HG02610 (cell line): Measurements from ENCODE around the gene MRNIP.
"Not testable (repeated sequence)": the region's sequence is repeated elsewhere in the genome, so short reads cannot be mapped to it uniquely, and the experiment has no call there.

Experiments used
- ATAC-seq: cut with Tn5 transposase; IDR thresholded peaks from one replicate; pipeline ENCODE4 v1.9.1; 2021; ENCODE audit warnings: mild to moderate bottlenecking, moderate library complexity; ENCODE audit not compliant: unreplicated experiment

MRNIP gene

DNA sequence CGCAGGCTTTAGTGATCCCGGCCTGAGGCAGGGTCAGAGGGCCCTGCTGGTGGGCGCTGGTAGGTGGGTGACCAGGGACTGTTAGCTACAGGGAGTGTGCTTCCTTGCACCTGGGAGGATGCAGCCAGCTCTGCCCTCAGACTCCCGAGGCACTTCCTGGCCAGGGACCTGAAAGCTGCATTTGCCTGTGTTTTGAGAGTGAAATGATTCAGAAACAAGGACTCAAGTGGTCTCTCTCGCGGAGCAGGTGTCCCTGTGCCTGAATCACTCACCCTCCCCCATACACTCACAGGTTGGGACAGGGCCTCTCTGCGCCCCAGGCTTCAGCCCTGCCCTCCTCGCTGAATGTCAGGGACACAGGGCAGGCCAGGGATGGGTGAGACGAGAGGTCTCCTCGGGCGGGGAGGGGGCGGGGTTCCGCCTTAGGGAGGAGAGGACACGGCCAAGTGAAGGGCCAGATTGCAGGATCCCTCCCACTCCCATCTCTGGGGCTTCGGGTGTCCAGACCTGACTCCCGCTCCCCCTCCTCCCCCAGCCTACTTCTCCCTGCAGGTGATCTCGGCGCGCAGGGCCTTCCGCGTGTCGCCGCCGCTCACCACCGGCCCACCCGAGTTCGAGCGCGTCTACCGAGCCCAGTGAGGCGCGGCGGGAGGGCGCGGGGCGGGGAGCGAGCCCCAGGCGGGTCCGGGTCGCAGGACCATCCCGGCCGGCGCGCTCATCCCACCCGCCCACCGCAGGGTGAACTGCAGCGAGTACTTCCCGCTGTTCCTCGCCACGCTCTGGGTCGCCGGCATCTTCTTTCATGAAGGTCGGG, 63.4 kb downstream of the MRNIP start:
- ATAC-seq: no peak

DNA sequence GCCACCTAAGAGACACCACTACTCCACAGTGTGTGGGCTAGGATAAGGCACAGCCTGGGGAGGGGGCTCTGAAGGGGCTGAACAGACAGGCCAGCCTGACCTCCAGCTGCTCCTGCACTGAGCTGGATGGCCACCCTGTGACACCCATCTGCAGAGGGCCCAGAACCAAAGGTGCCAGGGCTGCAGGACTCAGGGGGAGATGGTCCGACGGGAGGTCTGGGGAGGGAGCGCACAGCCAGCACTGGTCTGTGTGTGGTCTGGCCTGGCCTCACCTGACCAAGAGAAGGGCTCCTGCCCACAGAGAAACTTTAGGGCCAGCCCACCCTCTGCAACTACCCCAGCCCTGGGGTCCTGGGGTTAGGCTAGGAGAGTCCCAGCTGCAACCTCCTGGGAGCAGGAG, 64.0 kb downstream of the MRNIP start:
- no peak for ATAC-seq

DNA sequence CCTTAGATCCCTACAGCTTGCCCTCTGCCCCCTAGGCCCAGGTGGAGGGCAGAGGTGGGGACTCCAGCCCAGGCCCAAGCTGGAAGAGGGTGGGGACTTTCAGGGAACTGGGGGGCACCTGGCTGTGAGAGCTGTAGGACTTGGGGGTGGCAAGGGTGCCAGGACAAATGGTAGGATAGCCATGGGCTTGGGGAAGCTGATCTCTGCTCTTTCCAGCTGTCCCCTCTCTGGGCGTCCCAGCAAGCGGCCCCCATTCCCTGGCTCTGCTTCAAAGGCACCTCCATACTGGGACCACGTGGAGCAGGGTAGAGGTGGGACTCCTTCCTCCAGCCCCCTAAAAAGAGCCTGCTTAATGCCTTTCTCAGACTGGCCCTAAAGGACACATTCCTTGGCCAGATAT, 64.4 kb downstream of the MRNIP start:
- no peak for ATAC-seq

DNA sequence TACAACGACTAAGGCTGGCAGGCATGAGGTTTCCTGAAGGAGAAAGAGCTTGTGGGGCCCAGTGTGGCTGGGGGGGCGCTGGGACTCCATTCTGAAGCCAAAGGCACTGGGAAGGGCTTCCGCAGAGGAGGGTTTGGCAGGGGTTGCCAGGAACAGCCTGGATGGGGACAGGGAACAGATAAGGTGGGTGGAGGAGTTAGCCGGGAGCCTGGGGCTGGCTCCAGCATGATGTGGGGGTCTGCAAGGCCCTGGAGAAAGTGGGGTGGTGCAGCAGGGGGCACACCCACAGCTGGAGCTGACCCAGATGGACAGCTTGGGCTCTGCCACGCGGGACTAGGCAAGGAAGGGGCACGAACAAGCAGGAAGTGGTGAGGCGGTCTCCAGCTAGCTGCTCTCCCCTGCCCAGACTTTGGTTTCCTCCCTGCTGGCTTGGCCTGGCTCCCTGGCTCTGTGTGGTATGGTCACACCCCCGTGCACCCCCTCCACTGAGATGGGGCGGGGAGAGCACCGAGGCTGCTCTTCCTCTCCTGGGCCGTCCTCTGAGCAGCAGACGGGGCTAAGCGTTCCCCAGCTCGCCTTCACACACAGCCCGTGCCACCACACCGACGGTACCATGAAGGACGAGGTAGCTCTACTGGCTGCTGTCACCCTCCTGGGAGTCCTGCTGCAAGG, 65.0 kb downstream of the MRNIP start, which contains the start of gene LTC4S:
LTC4S (plus strand) TSS at position 519 of the 672 bp plus-strand sequence; CDS start at position 614, 95 bp downstream.
- no peak for ATAC-seq

DNA sequence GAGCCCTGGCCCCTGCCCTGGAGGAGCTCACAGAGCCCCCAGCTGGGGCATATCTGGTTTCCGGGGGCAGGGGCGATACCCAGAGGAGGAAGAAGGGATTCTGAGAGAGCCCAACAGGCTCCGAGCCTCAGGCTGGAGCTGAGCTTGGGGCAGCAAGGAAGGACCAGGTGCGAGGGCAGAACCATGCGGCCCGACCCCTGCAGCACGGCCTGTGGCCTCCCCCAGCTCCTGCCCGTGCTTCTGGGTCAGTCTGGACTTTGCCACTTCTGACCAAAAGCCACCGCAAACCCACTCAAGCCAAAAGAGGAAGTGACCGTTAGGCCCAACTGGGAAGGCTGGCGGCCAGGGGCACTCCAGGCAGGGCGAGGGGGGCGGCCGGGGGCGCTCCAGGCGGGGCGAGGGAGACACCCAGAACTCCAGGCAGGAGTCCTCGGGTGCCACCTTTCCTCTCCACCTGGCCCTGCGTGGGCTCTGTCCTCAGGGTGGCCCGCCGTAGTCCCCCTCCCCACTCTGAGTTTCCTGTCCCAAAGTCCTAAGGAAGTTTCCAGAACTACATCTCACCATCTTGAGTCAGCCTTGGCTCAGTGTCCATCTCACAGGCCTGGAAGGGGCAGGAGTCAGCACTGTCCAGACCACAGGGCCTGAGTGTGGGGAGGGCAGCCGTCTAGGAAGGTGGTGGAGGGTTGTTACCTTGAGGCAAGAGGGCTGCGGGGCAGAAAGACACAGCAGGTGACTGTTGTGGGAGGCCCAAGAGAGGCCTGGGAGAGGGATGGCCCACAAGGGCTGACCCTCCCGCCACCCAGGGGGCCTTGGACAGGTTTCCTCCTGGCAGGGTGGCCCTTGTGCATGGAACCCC, 65.8 kb downstream of the MRNIP start:
- ATAC-seq: no peak

DNA sequence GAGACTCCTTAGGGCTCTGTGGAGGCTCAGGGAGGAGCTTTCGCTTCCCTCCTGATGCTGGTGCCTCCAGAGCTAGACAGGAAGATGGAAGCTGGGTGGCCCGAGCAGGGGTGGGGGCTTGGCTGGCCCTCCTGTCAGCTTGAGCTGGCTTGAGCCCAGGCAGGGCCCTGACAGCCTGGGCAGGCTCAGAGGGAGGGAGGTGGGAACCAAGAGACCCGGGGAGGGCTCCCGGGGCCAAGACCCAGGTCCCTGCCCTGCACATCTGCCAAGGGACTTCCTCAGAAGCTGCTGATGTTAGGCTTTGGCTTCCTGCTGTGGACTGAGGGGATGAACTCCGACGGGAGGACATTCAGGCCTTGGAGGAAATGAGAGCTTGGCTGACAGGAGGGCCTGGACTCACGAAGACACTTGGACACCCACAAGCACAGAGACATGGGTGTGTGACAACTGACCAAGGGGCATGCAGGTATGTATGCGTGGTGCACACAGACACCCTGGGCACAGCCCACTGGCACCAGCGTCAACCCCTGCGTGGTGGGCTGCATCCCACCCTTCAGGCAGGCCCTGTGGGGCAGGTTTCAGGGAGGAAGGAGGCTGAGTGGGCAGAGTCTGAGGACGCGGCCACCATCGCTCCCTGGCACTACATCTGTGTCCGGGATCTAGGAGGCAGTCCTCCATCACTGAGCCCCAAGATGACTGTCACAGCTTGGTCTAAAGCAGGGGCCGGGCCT, 66.6 kb downstream of the MRNIP start:
- no peak for ATAC-seq

DNA sequence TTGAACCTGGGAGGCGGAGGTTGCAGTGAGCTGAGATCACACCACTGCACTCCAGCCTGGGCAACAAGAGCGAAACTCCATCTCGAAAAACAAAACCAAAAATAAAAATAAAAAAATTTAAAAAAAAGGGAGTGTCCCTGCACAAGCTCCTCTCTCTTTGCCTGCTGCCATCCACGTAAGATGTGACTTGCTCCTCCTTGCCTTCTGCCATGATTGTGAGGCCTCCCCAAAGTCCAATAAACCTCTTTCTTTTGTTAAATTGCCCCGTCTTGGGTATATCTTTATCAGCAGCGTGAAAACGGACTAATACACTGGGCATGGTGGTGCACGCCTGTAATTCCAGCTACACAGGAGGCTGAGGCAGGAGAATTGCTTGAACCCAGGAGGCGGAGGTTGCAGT, 69.3 kb downstream of the MRNIP start:
- not testable (repeated sequence) for ATAC-seq

DNA sequence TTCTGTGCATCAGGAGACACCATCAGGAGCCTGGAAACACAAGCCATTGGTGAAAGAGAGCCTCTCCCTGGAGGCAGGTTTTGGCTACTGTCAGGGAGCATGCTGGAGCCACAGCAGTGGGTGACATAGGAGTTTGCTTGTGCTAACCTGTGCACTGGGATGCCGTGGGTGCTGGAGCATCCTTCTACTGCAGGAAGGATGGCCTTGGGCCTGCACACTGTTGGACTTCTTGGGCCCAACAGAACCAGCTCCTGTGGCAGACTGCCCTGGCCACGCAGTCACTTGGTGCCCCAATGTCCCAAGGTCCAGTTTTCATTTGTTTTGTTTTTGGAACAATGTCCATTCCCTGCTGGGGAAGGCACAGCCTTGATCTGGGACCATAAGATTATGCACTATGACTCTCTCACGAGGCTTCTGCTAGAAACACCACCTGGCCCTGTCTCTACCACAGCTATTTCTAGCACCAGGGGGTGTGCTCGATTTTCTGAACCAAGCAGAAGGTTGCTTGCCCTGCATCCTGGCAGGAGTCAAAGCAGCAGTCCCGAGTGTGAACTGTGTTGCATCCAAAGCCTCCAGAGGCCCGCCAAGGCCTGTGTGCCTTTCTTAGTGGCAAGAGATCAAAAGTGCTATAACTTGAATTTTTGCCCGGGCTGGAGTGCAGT, 70.3 kb downstream of the MRNIP start:
- no peak for ATAC-seq
